HepG2 (cell line): ENCODE measurements around the gene ADARB1. TPM values are rescaled to one million over a fixed set of nuclear protein-coding genes. Genes with fewer than 3 reads are reported as not detected.

Source experiments
- CHD2 ChIP-seq: IDR thresholded peaks from 2 replicates; pipeline ENCODE4 v1.6.1; 2011; ENCODE audit warnings: low read depth, low read length, improper control_type of control experiment
- EZH2 ChIP-seq: conservative IDR thresholded peaks from 2 replicates; pipeline ENCODE4 v1.6.1; 2012; ENCODE audit warnings: mild to moderate bottlenecking, low read depth, low read length, moderate library complexity
- HNRNPK ChIP-seq: fragments of 200-400 bp; formaldehyde crosslinking; IDR thresholded peaks from 2 replicates; pipeline ENCODE4 v1.6.1; 2018; ENCODE audit warnings: low read length, low read depth, moderate library complexity, mild to moderate bottlenecking; ENCODE audit not compliant: poor library complexity, severe bottlenecking
- HOXA3 ChIP-seq: sonication (generic); formaldehyde crosslinking; IDR thresholded peaks from 2 replicates; pipeline ENCODE4 v1.5.0; 2020; ENCODE audit warnings: missing genetic modification reagents
- HOXA7 ChIP-seq: sonication (generic); formaldehyde crosslinking; IDR thresholded peaks from 2 replicates; pipeline ENCODE4 v1.8.1; 2022; ENCODE audit warnings: mild to moderate bottlenecking, missing genetic modification reagents, moderate library complexity
- KLF12 ChIP-seq: sonication (generic); formaldehyde crosslinking; IDR thresholded peaks from 2 replicates; pipeline ENCODE4 v1.4.0; 2020; ENCODE audit warnings: missing genetic modification reagents, borderline replicate concordance
- MAFG ChIP-seq: sonication (generic); formaldehyde crosslinking; IDR thresholded peaks from 2 replicates; pipeline ENCODE4 v1.5.1; 2020; ENCODE audit warnings: mild to moderate bottlenecking, missing genetic modification reagents
- MBNL3 ChIP-seq: fragments of 250-450 bp; sonication (Bioruptor Pico); conservative IDR thresholded peaks from 2 replicates; pipeline ENCODE4 v1.8.0; 2022; ENCODE audit warnings: mild to moderate bottlenecking, inconsistent platforms
- NFE2L2 ChIP-seq: fragments of 150-350 bp; IDR thresholded peaks from 2 replicates; pipeline ENCODE4 v1.6.1; 2014; ENCODE audit warnings: low read length
- NFKB2 ChIP-seq: sonication (generic); formaldehyde crosslinking; IDR thresholded peaks from 2 replicates; pipeline ENCODE4 v1.4.0; 2020; ENCODE audit warnings: missing genetic modification reagents, borderline replicate concordance
- NR2F2 ChIP-seq: IDR thresholded peaks from 2 replicates; pipeline ENCODE4 v1.6.1; 2012; ENCODE audit warnings: low read depth, inconsistent platforms, borderline replicate concordance
- POLR2AphosphoS5 ChIP-seq: IDR thresholded peaks from 2 replicates; pipeline ENCODE4 v1.6.1; 2012; ENCODE audit warnings: low read depth, low read length
- REPIN1 ChIP-seq: sonication (generic); formaldehyde crosslinking; IDR thresholded peaks from 2 replicates; pipeline ENCODE4 v1.8.0; 2022; ENCODE audit warnings: missing genetic modification reagents, low read depth, mild to moderate bottlenecking, borderline replicate concordance
- RORA ChIP-seq: sonication (generic); formaldehyde crosslinking; IDR thresholded peaks from 2 replicates; pipeline ENCODE4 v1.5.0; 2020; ENCODE audit warnings: mild to moderate bottlenecking, missing genetic modification reagents, moderate library complexity
- SAP130 ChIP-seq: IDR thresholded peaks from 2 replicates; pipeline ENCODE4 v1.6.1; 2016; ENCODE audit warnings: low read depth
- SMYD3 ChIP-seq: sonication (generic); formaldehyde crosslinking; IDR thresholded peaks from 2 replicates; pipeline ENCODE4 v1.8.1; 2023; ENCODE audit warnings: mild to moderate bottlenecking, missing genetic modification reagents
- ZFP41 ChIP-seq: sonication (generic); formaldehyde crosslinking; IDR thresholded peaks from 2 replicates; pipeline ENCODE4 v1.4.0; 2020; ENCODE audit warnings: mild to moderate bottlenecking, missing genetic modification reagents, borderline replicate concordance
- ZFP62 ChIP-seq: sonication (generic); formaldehyde crosslinking; IDR thresholded peaks from 2 replicates; pipeline ENCODE4 v1.4.0; 2020; ENCODE audit warnings: missing genetic modification reagents
- ZFY ChIP-seq: sonication (generic); formaldehyde crosslinking; IDR thresholded peaks from 2 replicates; pipeline ENCODE4 v1.4.0; 2020; ENCODE audit warnings: missing genetic modification reagents
- ZNF10 ChIP-seq: sonication (generic); formaldehyde crosslinking; IDR thresholded peaks from 2 replicates; pipeline ENCODE4 v1.4.0; 2020; ENCODE audit warnings: mild to moderate bottlenecking, low read depth, missing genetic modification reagents, borderline replicate concordance
- ZNF180 ChIP-seq: sonication (generic); formaldehyde crosslinking; IDR thresholded peaks from 2 replicates; pipeline ENCODE4 v1.4.0; 2020; ENCODE audit warnings: low read depth, missing genetic modification reagents, borderline replicate concordance
- ZNF317 ChIP-seq: sonication (generic); formaldehyde crosslinking; IDR thresholded peaks from 2 replicates; pipeline ENCODE4 v1.5.0; 2020; ENCODE audit warnings: mild to moderate bottlenecking, missing genetic modification reagents
- ZNF510 ChIP-seq: sonication (generic); formaldehyde crosslinking; IDR thresholded peaks from 2 replicates; pipeline ENCODE4 v1.4.0; 2020; ENCODE audit warnings: low read depth, mild to moderate bottlenecking, missing genetic modification reagents
- ZNF703 ChIP-seq: sonication (generic); formaldehyde crosslinking; IDR thresholded peaks from 2 replicates; pipeline ENCODE4 v1.5.1; 2020; ENCODE audit warnings: missing genetic modification reagents, mild to moderate bottlenecking, moderate library complexity, borderline replicate concordance
- ZNF724P ChIP-seq: sonication (generic); formaldehyde crosslinking; IDR thresholded peaks from 2 replicates; pipeline ENCODE4 v1.8.0; 2022; ENCODE audit warnings: missing genetic modification reagents, borderline replicate concordance
- ZNF773 ChIP-seq: sonication (generic); formaldehyde crosslinking; IDR thresholded peaks from 2 replicates; pipeline ENCODE4 v1.4.0; 2020; ENCODE audit warnings: missing genetic modification reagents, borderline replicate concordance
- ZSCAN25 ChIP-seq: sonication (generic); formaldehyde crosslinking; IDR thresholded peaks from 2 replicates; pipeline ENCODE4 v1.8.0; 2022; ENCODE audit warnings: mild to moderate bottlenecking, missing genetic modification reagents
- polyA plus RNA-seq, 8 experiments: library from polyadenylated mRNA; depleted of rRNA in 3 of 8; stranded (reverse) in 7 of 8; unstranded in 1 of 8; fragments of >200 nt; fragmentation: Illumina TruSeq in 4 of 8; extraction: Trizol in 4 of 8; gene quantifications; 2 replicates each; pipeline versions ENCODE4 v1.2.1 to v1.2.3, GENCODE V29; 2011 to 2016; ENCODE audit warnings: low read depth in 4 of 8, missing spikeins in 1 of 8, mixed read lengths in 1 of 8; ENCODE audit not compliant: insufficient read depth in 1 of 8
- total RNA-seq, 5 experiments: library from RNA; depleted of rRNA; stranded (reverse); fragments of >200 nt; fragmentation: Illumina TruSeq; extraction: Trizol; gene quantifications; 2 replicates each; pipeline ENCODE4 v1.2.3, GENCODE V29; 2016; ENCODE audit warnings: low read depth in 1 of 5
- TF ChIP-seq, protein P1 (sequence below): sonication (generic); formaldehyde crosslinking; IDR thresholded peaks from 2 replicates; pipeline ENCODE4 v1.4.0; 2020; ENCODE audit warnings: missing genetic modification reagents
- TF ChIP-seq, protein P2 (sequence below): sonication (generic); formaldehyde crosslinking; IDR thresholded peaks from 2 replicates; pipeline ENCODE4 v1.9.0; 2021; ENCODE audit warnings: missing genetic modification reagents, borderline replicate concordance

The ADARB1 gene
- total and polyA plus RNA-seq, 2 of the 13 experiments (the other 11 are each of a cell fraction or from before 2014, with no cell fraction given): 6.6 to 10.0 TPM

DNA sequence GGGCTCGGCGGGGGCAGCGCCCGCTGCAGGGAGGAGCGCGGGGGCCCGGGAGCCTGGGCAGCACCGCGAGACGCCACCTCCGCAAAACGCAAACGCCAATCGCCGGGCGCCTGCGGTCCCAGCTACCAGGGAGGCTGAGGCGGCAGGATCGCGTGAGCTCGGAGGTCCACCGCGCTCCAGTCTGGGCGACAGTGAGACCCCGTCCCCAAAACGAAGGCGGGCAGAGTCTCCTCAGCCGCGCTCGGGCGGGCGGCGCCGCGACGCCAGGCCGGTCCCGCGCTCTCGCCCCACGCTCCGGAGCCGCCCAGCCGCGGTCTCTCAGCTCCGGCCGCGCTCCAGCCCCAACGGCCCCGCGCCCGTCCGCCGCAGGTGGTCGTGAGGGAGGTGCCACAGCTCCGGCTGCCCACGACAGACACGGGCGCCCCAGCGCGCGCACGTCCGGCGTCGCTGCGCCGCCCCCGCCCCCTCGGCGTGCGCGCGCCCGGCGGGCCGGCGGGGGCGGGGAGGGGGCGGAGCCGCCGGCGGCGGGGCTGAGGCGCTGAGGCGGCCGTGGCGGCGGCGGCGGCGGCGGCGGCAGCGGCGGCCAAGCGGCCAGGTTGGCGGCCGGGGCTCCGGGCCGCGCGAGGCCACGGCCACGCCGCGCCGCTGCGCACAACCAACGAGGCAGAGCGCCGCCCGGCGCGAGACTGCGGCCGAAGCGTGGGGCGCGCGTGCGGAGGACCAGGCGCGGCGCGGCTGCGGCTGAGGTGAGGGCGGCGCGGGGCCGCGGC lies at the start of gene ADARB1 (continued):
- TF ChIP-seq CHD2 (peak; percentile 60), ZFY (CRISPR knock-in tag) (peak; percentile 64; the same call in 1 of the 2 replicates), HNRNPK (peak; percentile 12), RORA (CRISPR knock-in tag) (no peak), ZSCAN25 (CRISPR knock-in tag) (0 out of 2 replicates have a peak, but pooled peaks have one; percentile 23), NFKB2 (CRISPR knock-in tag) (no peak), ZFP41 (CRISPR knock-in tag) (no peak), POLR2AphosphoS5 (peak; percentile 85), HOXA3 (CRISPR knock-in tag) (peak; percentile 63), ZNF703 (CRISPR knock-in tag) (no peak), KLF12 (CRISPR knock-in tag) (peak; percentile 75; the same call in 1 of the 2 replicates), ZFP62 (CRISPR knock-in tag) (0 out of 2 replicates have a peak, but pooled peaks have one; percentile 47), ZNF317 (no peak), EZH2 (no peak), NR2F2 (no peak), ZNF773 (CRISPR knock-in tag) (no peak), REPIN1 (CRISPR knock-in tag) (no peak), MAFG (no peak), MBNL3 (CRISPR knock-in tag) (no peak), ZNF10 (CRISPR knock-in tag) (no peak), ZNF724P (no peak), NFE2L2 (no peak), ZNF510 (CRISPR knock-in tag) (no peak), SMYD3 (CRISPR knock-in tag) (no peak), HOXA7 (CRISPR knock-in tag) (no peak), ZNF180 (CRISPR knock-in tag) (no peak), SAP130 (peak; percentile 18; the same call in 1 of the 2 replicates)
- TF ChIP-seq, protein P1, sequence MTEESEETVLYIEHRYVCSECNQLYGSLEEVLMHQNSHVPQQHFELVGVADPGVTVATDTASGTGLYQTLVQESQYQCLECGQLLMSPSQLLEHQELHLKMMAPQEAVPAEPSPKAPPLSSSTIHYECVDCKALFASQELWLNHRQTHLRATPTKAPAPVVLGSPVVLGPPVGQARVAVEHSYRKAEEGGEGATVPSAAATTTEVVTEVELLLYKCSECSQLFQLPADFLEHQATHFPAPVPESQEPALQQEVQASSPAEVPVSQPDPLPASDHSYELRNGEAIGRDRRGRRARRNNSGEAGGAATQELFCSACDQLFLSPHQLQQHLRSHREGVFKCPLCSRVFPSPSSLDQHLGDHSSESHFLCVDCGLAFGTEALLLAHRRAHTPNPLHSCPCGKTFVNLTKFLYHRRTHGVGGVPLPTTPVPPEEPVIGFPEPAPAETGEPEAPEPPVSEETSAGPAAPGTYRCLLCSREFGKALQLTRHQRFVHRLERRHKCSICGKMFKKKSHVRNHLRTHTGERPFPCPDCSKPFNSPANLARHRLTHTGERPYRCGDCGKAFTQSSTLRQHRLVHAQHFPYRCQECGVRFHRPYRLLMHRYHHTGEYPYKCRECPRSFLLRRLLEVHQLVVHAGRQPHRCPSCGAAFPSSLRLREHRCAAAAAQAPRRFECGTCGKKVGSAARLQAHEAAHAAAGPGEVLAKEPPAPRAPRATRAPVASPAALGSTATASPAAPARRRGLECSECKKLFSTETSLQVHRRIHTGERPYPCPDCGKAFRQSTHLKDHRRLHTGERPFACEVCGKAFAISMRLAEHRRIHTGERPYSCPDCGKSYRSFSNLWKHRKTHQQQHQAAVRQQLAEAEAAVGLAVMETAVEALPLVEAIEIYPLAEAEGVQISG (CRISPR knock-in tag): 0 out of 2 replicates have a peak, but pooled peaks have one; percentile 37
- TF ChIP-seq, protein P2, sequence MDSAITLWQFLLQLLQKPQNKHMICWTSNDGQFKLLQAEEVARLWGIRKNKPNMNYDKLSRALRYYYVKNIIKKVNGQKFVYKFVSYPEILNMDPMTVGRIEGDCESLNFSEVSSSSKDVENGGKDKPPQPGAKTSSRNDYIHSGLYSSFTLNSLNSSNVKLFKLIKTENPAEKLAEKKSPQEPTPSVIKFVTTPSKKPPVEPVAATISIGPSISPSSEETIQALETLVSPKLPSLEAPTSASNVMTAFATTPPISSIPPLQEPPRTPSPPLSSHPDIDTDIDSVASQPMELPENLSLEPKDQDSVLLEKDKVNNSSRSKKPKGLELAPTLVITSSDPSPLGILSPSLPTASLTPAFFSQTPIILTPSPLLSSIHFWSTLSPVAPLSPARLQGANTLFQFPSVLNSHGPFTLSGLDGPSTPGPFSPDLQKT: 0 out of 2 replicates have a peak, but pooled peaks have one; percentile 50
